SK-N-SH (cell line): Measurements from ENCODE around the gene GATD1. TPM values are rescaled to one million over a fixed set of nuclear protein-coding genes. Genes with fewer than 3 reads are reported as not detected.

Experiments
- CTCF ChIA-PET: fragments of 300-600, 350-600 bp; formaldehyde crosslinking; extraction: SDS; loops from one replicate; lab custom pipeline; 2021; lab: Yijun Ruan, JAX
- POLR2A ChIA-PET: fragments of 350-600 bp; sonication (Branson Sonifier 250); formaldehyde crosslinking; extraction: SDS; loops from one replicate; lab custom pipeline; 2020; ENCODE audit warnings: antibody characterized with exemption, inconsistent platforms; lab: Yijun Ruan, JAX
- DNase-seq: peaks from one replicate; pipeline ENCODE4 v3.0.0; 2012
- H2AFZ ChIP-seq: fragments of 200-600 bp; sonication (generic); 2 replicates; pipeline ENCODE4 v1.8.1; 2016; ENCODE audit warnings: antibody characterized with exemption, mild to moderate bottlenecking, low read depth
- H3F3A ChIP-seq: fragments of 200-600 bp; sonication (generic); replicated peaks from 2 replicates; pipeline ENCODE3; 2016; ENCODE audit warnings: antibody characterized with exemption, mild to moderate bottlenecking; ENCODE audit not compliant: insufficient read depth
- H3K27ac ChIP-seq, 2 experiments: fragments of 200-500 bp in 1 of 2; fragments of 200-600 bp in 1 of 2; sonication (Bioruptor generic) in 1 of 2; sonication (generic), shearing (Covaris generic) in 1 of 2; 2 replicates each; pipeline versions ENCODE4 v1.5.1 to v1.6.1; 2014 to 2016; ENCODE audit warnings: low read depth in 2 of 2, inconsistent platforms in 1 of 2, low read length in 1 of 2, mild to moderate bottlenecking in 1 of 2, mixed read lengths in 1 of 2
- H3K27me3 ChIP-seq: fragments of 200-600 bp; sonication (generic), shearing (Covaris generic); 2 replicates; pipeline ENCODE4 v1.6.1; 2016; ENCODE audit warnings: mixed run types; ENCODE audit not compliant: insufficient read depth
- H3K36me3 ChIP-seq, 2 experiments: fragments of 200-500 bp in 1 of 2; fragments of 200-600 bp in 1 of 2; sonication (Bioruptor generic) in 1 of 2; sonication (generic) in 1 of 2; replicated peaks in 1 of 2; 2 replicates each; pipeline versions ENCODE3 to v1.5.1; 2014 to 2016; ENCODE audit warnings: low read length in 1 of 2, mild to moderate bottlenecking in 1 of 2; ENCODE audit not compliant: insufficient read depth in 2 of 2, control insufficient read depth in 1 of 2
- H3K4me1 ChIP-seq, 2 experiments: fragments of 200-500 bp in 1 of 2; fragments of 200-600 bp in 1 of 2; sonication (Bioruptor generic) in 1 of 2; sonication (generic), shearing (Covaris generic) in 1 of 2; 2 replicates each; pipeline versions ENCODE4 v1.5.1 to v1.6.1; 2014 to 2016; ENCODE audit warnings: low read depth in 1 of 2, low read length in 1 of 2, mixed run types in 1 of 2; ENCODE audit not compliant: insufficient read depth in 2 of 2, control insufficient read depth in 1 of 2
- H3K4me2 ChIP-seq: fragments of 200-600 bp; sonication (generic), shearing (Covaris generic); 2 replicates; pipeline ENCODE4 v1.6.1; 2017; ENCODE audit warnings: mixed run types
- H3K4me3 ChIP-seq, 2 experiments: fragments of 200-500 bp in 1 of 2; fragments of 200-600 bp in 1 of 2; sonication (Bioruptor generic) in 1 of 2; sonication (generic), shearing (Covaris generic) in 1 of 2; 2 replicates each; pipeline versions ENCODE4 v1.5.1 to v1.8.1; 2014 to 2016; ENCODE audit warnings: low read depth in 2 of 2, inconsistent platforms in 1 of 2, low read length in 1 of 2, mild to moderate bottlenecking in 1 of 2, mixed read lengths in 1 of 2, moderate library complexity in 1 of 2
- H3K79me2 ChIP-seq: fragments of 200-600 bp; sonication (generic); 2 replicates; pipeline ENCODE4 v1.8.1; 2017; ENCODE audit warnings: mild to moderate bottlenecking; ENCODE audit not compliant: insufficient read depth
- H3K9ac ChIP-seq: fragments of 200-600 bp; sonication (generic); 2 replicates; pipeline ENCODE4 v1.6.1; 2017; ENCODE audit warnings: mixed run types
- H3K9me2 ChIP-seq: fragments of 200-600 bp; sonication (generic); 2 replicates; pipeline ENCODE4 v1.6.1; 2017; ENCODE audit warnings: mixed run types
- H3K9me3 ChIP-seq: fragments of 200-600 bp; sonication (generic); 2 replicates; pipeline ENCODE4 v1.6.1; 2017; ENCODE audit warnings: mixed run types, mild to moderate bottlenecking, moderate library complexity
- H4K20me1 ChIP-seq: fragments of 200-600 bp; sonication (generic); 2 replicates; pipeline ENCODE4 v1.6.1; 2017; ENCODE audit warnings: mild to moderate bottlenecking, mixed run types; ENCODE audit not compliant: insufficient read depth
- CHD2 ChIP-seq: fragments of 150-350 bp; IDR thresholded peaks from 2 replicates; pipeline ENCODE4 v1.6.1; 2018; ENCODE audit warnings: low read length; ENCODE audit not compliant: partially characterized antibody
- EP300 ChIP-seq, 2 experiments: IDR thresholded peaks; 2 replicates each; pipeline versions ENCODE4 v1.4.0 to v1.6.1; 2012; ENCODE audit warnings: borderline replicate concordance in 1 of 2, low read depth in 1 of 2, low read length in 1 of 2
- FOSL2 ChIP-seq: IDR thresholded peaks from 2 replicates; pipeline ENCODE4 v1.4.0; 2012; ENCODE audit warnings: low read depth, mild to moderate bottlenecking, moderate library complexity, borderline replicate concordance
- FOXJ3 ChIP-seq: sonication (generic); formaldehyde crosslinking; IDR thresholded peaks from 2 replicates; pipeline ENCODE4 v1.5.1; 2020; ENCODE audit warnings: mild to moderate bottlenecking, missing genetic modification reagents
- FOXM1 ChIP-seq: IDR thresholded peaks from 2 replicates; pipeline ENCODE4 v1.4.0; 2012; ENCODE audit warnings: low read depth, mild to moderate bottlenecking
- MXI1 ChIP-seq: IDR thresholded peaks from 2 replicates; pipeline ENCODE4 v1.6.1; 2012; ENCODE audit warnings: mild to moderate bottlenecking, low read depth, low read length, improper control_type of control experiment
- NFIC ChIP-seq: IDR thresholded peaks from 2 replicates; pipeline ENCODE4 v1.4.0; 2012; ENCODE audit warnings: borderline replicate concordance
- NRF1 ChIP-seq: IDR thresholded peaks from 2 replicates; pipeline ENCODE4 v1.6.1; 2012; ENCODE audit warnings: low read depth, mild to moderate bottlenecking, low read length
- RAD21 ChIP-seq: IDR thresholded peaks from 2 replicates; pipeline ENCODE4 v1.6.1; 2012; ENCODE audit warnings: mild to moderate bottlenecking, low read length
- RCOR1 ChIP-seq: fragments of 150-350 bp; IDR thresholded peaks from 2 replicates; pipeline ENCODE4 v1.6.1; 2017; ENCODE audit warnings: antibody characterized with exemption, low read length
- RFX5 ChIP-seq: IDR thresholded peaks from 2 replicates; pipeline ENCODE4 v1.6.1; 2012; ENCODE audit warnings: mild to moderate bottlenecking, improper control_type of control experiment, low read length
- SMC3 ChIP-seq: IDR thresholded peaks from 2 replicates; pipeline ENCODE4 v1.6.1; 2012; ENCODE audit warnings: low read depth, low read length, improper control_type of control experiment
- TCF12 ChIP-seq: IDR thresholded peaks from 2 replicates; pipeline ENCODE4 v1.4.0; 2012
- YY1 ChIP-seq: IDR thresholded peaks from 2 replicates; pipeline ENCODE4 v1.4.0; 2012; ENCODE audit warnings: low read depth, mild to moderate bottlenecking
- WGBS: methylation state at CpG from one replicate; pipeline ENCODE4 v1.1.6; 2017; ENCODE audit warnings: low lambda C conversion rate; 5-methylcytosine and 5-hydroxymethylcytosine counted together
- polyA plus RNA-seq, 3 experiments: library from polyadenylated mRNA; depleted of rRNA; stranded (reverse); fragments of >200 nt; gene quantifications; 2 replicates each; pipeline ENCODE4 v1.2.3, GENCODE V29; 2012
- TF ChIP-seq, protein P1 (sequence below): IDR thresholded peaks from 2 replicates; pipeline ENCODE4 v1.4.0; 2012; ENCODE audit warnings: low read depth
- TF ChIP-seq, protein P2 (sequence below): IDR thresholded peaks from 2 replicates; pipeline ENCODE4 v1.6.1; 2012; ENCODE audit warnings: mild to moderate bottlenecking, low read depth, low read length, moderate library complexity
- TF ChIP-seq, protein P3 (sequence below): IDR thresholded peaks from 2 replicates; pipeline ENCODE4 v1.4.0; 2012; ENCODE audit warnings: low read depth, borderline replicate concordance
- TF ChIP-seq, protein P4 (sequence below): fragments of 200-600 bp; sonication (generic); IDR thresholded peaks from 2 replicates; pipeline ENCODE4 v1.6.1; 2017; ENCODE audit warnings: antibody characterized with exemption, mild to moderate bottlenecking, moderate library complexity
- TF ChIP-seq, protein P5 (sequence below): IDR thresholded peaks from 2 replicates; pipeline ENCODE4; 2012
- TF ChIP-seq, protein P6 (sequence below): fragments of 150-350 bp; IDR thresholded peaks from 2 replicates; pipeline ENCODE4 v1.6.1; 2017; ENCODE audit warnings: antibody characterized with exemption, low read length, low read depth, borderline replicate concordance

Gene GATD1
- polyA plus RNA-seq, 1 of the 3 experiments (the other 2 are of a cell fraction) = 86.2 TPM

DNA sequence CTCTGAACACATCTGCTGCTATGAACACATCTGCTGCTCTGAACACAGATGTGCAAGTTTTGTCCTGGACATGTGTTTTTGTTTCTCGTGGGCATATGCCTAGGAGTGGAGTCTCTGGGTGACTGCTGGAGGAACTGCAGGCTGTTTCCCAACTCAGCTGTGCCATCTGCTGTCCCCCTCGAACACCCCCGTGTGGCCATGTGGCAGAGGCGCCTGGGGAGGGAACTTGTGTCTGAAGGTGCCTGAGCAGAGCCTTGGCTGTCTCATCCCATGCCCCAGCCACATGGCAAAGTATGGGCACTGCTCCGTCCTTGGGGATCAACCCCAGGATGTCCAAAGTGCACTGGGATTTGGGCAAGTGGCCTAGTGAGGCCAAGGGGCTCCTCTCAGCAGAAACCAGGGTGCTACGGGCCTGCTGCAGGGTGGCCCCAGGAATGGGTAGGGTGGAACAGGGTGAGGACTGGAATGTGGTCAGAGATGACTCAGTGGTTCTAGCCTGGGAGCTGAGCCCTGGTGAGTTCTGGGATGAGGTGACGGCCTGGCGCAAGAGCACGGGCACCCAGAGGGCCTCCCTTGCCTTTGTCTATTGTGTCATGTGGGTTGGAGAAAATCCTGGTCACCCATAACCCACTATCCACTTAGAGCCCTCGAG lies 14.7 kb downstream of the GATD1 start:
- WGBS = 83% methylated on average over 1 of the region's 10 CpGs
- Histone ChIP-seq H3K4me3 (no peak overlapping the region), H3K27me3 (no peaks in the 10 kb centered on the region), H3K27ac (peak overlapping the region; percentile 39 to 47; a peak in 3 of 4 replicates), H3K36me3 (peaks cover 22 to 42% of the 10 kb centered on the region in 2 experiments), H3K9ac (no peak overlapping the region), H2AFZ (no peak overlapping the region), H3K79me2 (no peaks in the 10 kb centered on the region), H4K20me1 (peaks cover 9% of the 10 kb centered on the region), H3K4me1 (peaks cover 5 to 9% of the 10 kb centered on the region in 2 experiments; a peak in 2 of 4 replicates), H3F3A (peaks cover 28% of the 10 kb centered on the region), H3K4me2 (no peak overlapping the region), H3K9me3 (no peaks in the 10 kb centered on the region), H3K9me2 (no peaks in the 10 kb centered on the region)
- ChIA-PET POLR2A (interaction anchor here (1.1 to 1.4 kb wide), 2 partner anchors 14 to 27 kb away, joined by 3 to 4 read pairs; partner anchors contain the start of gene CEND1), CTCF (interaction anchor here (0.7 to 6.3 kb wide), 5 partner anchors 14 to 124 kb away, joined by 3 to 31 read pairs (median 24); partner anchors contain the start of genes GATD1 and TALDO1)
- TF ChIP-seq, protein P1, sequence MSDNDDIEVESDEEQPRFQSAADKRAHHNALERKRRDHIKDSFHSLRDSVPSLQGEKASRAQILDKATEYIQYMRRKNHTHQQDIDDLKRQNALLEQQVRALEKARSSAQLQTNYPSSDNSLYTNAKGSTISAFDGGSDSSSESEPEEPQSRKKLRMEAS = peak; percentile 28; the same call in 1 of the 2 replicates
- TF ChIP-seq, protein P2, sequence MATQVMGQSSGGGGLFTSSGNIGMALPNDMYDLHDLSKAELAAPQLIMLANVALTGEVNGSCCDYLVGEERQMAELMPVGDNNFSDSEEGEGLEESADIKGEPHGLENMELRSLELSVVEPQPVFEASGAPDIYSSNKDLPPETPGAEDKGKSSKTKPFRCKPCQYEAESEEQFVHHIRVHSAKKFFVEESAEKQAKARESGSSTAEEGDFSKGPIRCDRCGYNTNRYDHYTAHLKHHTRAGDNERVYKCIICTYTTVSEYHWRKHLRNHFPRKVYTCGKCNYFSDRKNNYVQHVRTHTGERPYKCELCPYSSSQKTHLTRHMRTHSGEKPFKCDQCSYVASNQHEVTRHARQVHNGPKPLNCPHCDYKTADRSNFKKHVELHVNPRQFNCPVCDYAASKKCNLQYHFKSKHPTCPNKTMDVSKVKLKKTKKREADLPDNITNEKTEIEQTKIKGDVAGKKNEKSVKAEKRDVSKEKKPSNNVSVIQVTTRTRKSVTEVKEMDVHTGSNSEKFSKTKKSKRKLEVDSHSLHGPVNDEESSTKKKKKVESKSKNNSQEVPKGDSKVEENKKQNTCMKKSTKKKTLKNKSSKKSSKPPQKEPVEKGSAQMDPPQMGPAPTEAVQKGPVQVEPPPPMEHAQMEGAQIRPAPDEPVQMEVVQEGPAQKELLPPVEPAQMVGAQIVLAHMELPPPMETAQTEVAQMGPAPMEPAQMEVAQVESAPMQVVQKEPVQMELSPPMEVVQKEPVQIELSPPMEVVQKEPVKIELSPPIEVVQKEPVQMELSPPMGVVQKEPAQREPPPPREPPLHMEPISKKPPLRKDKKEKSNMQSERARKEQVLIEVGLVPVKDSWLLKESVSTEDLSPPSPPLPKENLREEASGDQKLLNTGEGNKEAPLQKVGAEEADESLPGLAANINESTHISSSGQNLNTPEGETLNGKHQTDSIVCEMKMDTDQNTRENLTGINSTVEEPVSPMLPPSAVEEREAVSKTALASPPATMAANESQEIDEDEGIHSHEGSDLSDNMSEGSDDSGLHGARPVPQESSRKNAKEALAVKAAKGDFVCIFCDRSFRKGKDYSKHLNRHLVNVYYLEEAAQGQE = no peak
- TF ChIP-seq RFX5 (no peak), FOXJ3 (CRISPR knock-in tag) (no peak), RCOR1 (0 out of 2 replicates have a peak, but pooled peaks have one; percentile 46), NFIC (no peak), TCF12 (no peak), MXI1 (peak; percentile 89; the same call in 1 of the 2 replicates), FOSL2 (peak; percentile 32; the same call in 1 of the 2 replicates), YY1 (no peak), NRF1 (no peak), CHD2 (peak; percentile 54), RAD21 (peak; percentile 39; the same call in 1 of the 2 replicates), SMC3 (no peak; the same call in 1 of the 2 replicates), EP300 (IDR thresholded peaks at IDR 0.05; ENCODE audit: borderline replicate concordance in 1 of 2, low read depth in 1 of 2, low read length in 1 of 2) (peak in 1 of 2 experiments; percentile 24; a peak in 1 of 4 replicates), FOXM1 (no peak)
- TF ChIP-seq, protein P3, sequence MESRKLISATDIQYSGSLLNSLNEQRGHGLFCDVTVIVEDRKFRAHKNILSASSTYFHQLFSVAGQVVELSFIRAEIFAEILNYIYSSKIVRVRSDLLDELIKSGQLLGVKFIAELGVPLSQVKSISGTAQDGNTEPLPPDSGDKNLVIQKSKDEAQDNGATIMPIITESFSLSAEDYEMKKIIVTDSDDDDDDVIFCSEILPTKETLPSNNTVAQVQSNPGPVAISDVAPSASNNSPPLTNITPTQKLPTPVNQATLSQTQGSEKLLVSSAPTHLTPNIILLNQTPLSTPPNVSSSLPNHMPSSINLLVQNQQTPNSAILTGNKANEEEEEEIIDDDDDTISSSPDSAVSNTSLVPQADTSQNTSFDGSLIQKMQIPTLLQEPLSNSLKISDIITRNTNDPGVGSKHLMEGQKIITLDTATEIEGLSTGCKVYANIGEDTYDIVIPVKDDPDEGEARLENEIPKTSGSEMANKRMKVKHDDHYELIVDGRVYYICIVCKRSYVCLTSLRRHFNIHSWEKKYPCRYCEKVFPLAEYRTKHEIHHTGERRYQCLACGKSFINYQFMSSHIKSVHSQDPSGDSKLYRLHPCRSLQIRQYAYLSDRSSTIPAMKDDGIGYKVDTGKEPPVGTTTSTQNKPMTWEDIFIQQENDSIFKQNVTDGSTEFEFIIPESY = no peak
- TF ChIP-seq, protein P4, sequence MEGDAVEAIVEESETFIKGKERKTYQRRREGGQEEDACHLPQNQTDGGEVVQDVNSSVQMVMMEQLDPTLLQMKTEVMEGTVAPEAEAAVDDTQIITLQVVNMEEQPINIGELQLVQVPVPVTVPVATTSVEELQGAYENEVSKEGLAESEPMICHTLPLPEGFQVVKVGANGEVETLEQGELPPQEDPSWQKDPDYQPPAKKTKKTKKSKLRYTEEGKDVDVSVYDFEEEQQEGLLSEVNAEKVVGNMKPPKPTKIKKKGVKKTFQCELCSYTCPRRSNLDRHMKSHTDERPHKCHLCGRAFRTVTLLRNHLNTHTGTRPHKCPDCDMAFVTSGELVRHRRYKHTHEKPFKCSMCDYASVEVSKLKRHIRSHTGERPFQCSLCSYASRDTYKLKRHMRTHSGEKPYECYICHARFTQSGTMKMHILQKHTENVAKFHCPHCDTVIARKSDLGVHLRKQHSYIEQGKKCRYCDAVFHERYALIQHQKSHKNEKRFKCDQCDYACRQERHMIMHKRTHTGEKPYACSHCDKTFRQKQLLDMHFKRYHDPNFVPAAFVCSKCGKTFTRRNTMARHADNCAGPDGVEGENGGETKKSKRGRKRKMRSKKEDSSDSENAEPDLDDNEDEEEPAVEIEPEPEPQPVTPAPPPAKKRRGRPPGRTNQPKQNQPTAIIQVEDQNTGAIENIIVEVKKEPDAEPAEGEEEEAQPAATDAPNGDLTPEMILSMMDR = peak; percentile 34
- TF ChIP-seq, protein P5, sequence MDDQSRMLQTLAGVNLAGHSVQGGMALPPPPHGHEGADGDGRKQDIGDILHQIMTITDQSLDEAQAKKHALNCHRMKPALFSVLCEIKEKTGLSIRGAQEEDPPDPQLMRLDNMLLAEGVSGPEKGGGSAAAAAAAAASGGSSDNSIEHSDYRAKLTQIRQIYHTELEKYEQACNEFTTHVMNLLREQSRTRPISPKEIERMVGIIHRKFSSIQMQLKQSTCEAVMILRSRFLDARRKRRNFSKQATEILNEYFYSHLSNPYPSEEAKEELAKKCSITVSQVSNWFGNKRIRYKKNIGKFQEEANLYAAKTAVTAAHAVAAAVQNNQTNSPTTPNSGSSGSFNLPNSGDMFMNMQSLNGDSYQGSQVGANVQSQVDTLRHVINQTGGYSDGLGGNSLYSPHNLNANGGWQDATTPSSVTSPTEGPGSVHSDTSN = no peak; the same call in none of the 2 replicates
- TF ChIP-seq, protein P6, sequence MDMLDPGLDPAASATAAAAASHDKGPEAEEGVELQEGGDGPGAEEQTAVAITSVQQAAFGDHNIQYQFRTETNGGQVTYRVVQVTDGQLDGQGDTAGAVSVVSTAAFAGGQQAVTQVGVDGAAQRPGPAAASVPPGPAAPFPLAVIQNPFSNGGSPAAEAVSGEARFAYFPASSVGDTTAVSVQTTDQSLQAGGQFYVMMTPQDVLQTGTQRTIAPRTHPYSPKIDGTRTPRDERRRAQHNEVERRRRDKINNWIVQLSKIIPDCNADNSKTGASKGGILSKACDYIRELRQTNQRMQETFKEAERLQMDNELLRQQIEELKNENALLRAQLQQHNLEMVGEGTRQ = no peak
- DNase-seq = peak; percentile 82
